GM18517 (cell line): ENCODE results near the gene PROX2.
A peak's percentile ranks its signal among the peaks of the same experiment; 100 is the strongest.

Source experiments
- ATAC-seq: cut with Tn5 transposase; IDR thresholded peaks from one replicate; pipeline ENCODE4 v1.9.1; 2021; ENCODE audit warnings: mild to moderate bottlenecking, moderate library complexity; ENCODE audit not compliant: unreplicated experiment

PROX2 gene

GRCh38 chr14:74882103-74882920 lies 6.4 kb upstream of the PROX2 start:
- peak; percentile 44 for ATAC-seq

- peak; percentile 76 for ATAC-seq
Measured at GRCh38 chr14:74881431-74882102, 5.6 kb upstream of the PROX2 start, which contains the start of gene DLST. Gene DLST (plus strand): TSS chr14:74881916. CDS start chr14:74881954, 38 bp downstream.

- no peak for ATAC-seq
Measured at GRCh38 chr14:74879427-74880182, 3.7 kb upstream of the PROX2 start.

- no peak for ATAC-seq
Measured at GRCh38 chr14:74875204-74875603, 741 bp downstream of the PROX2 start.

GRCh38 chr14:74871819-74872218 lies 4.1 kb downstream of the PROX2 start:
- no peak for ATAC-seq

GRCh38 chr14:74868739-74869138 lies 7.2 kb downstream of the PROX2 start:
- no peak for ATAC-seq

- no peak for ATAC-seq
Measured at GRCh38 chr14:74867673-74868072, 8.3 kb downstream of the PROX2 start.

GRCh38 chr14:74866708-74867389 lies 9.1 kb downstream of the PROX2 start:
- ATAC-seq, result no peak

GRCh38 chr14:74865156-74865555 lies 10.8 kb downstream of the PROX2 start:
- no peak for ATAC-seq

- no peak for ATAC-seq
Measured at GRCh38 chr14:74864198-74864597, 11.7 kb downstream of the PROX2 start.

GRCh38 chr14:74863274-74863673 lies 12.7 kb downstream of the PROX2 start:
- ATAC-seq, result no peak

GRCh38 chr14:74861734-74862090 lies 14.2 kb downstream of the PROX2 start:
- ATAC-seq, result no peak

GRCh38 chr14:74860899-74861733 lies 14.8 kb downstream of the PROX2 start:
- no peak for ATAC-seq

- ATAC-seq, result no peak
Measured at GRCh38 chr14:74859757-74860552, 16.0 kb downstream of the PROX2 start.

GRCh38 chr14:74858022-74858421 lies 17.9 kb downstream of the PROX2 start:
- no peak for ATAC-seq

GRCh38 chr14:74856366-74856765 lies 19.6 kb downstream of the PROX2 start:
- no peak for ATAC-seq

GRCh38 chr14:74855945-74856344 lies 20.0 kb downstream of the PROX2 start:
- ATAC-seq, result no peak

GRCh38 chr14:74855021-74855420 lies 20.9 kb downstream of the PROX2 start:
- no peak for ATAC-seq

- ATAC-seq, result no peak
Measured at GRCh38 chr14:74853581-74853980, 22.4 kb downstream of the PROX2 start.
